HepG2 (cell line): Measurements from ENCODE around the gene ZKSCAN5. TPM values are rescaled to one million over a fixed set of nuclear protein-coding genes. Genes with fewer than 3 reads are reported as not detected.

Experiments
- CAMTA2 ChIP-seq: sonication (generic); formaldehyde crosslinking; IDR thresholded peaks from 2 replicates; pipeline ENCODE4 v1.4.0; 2020; ENCODE audit warnings: mild to moderate bottlenecking, missing genetic modification reagents, borderline replicate concordance
- HNF1A ChIP-seq, 2 experiments: sonication (generic) in 1 of 2; formaldehyde crosslinking in 1 of 2; IDR thresholded peaks; 2 replicates each; pipeline versions ENCODE4 v1.4.0 to v1.6.1; 2016 to 2020; ENCODE audit warnings: borderline replicate concordance in 1 of 2, low read depth in 1 of 2, mild to moderate bottlenecking in 1 of 2, missing genetic modification reagents in 1 of 2
- MEF2D ChIP-seq: sonication (generic); formaldehyde crosslinking; IDR thresholded peaks from 2 replicates; pipeline ENCODE4 v1.5.1; 2020; ENCODE audit warnings: mild to moderate bottlenecking, missing genetic modification reagents
- PCBP1 ChIP-seq: fragments of 200-400 bp; formaldehyde crosslinking; IDR thresholded peaks from 2 replicates; pipeline ENCODE4 v1.6.1; 2017; ENCODE audit warnings: mild to moderate bottlenecking, low read depth, low read length, borderline replicate concordance
- PHF20 ChIP-seq: sonication (generic); formaldehyde crosslinking; IDR thresholded peaks from 2 replicates; pipeline ENCODE4 v1.5.0; 2020; ENCODE audit warnings: mild to moderate bottlenecking, missing genetic modification reagents
- PTBP1 ChIP-seq: fragments of 200-400 bp; formaldehyde crosslinking; IDR thresholded peaks from 2 replicates; pipeline ENCODE4 v1.6.1; 2018; ENCODE audit warnings: low read length, low read depth; ENCODE audit not compliant: poor library complexity, severe bottlenecking
- RXRB ChIP-seq: IDR thresholded peaks from 2 replicates; pipeline ENCODE4 v1.6.1; 2016; ENCODE audit warnings: borderline replicate concordance, missing genetic modification reagents, missing compliant biosample characterization
- THYN1 ChIP-seq: sonication (generic); formaldehyde crosslinking; IDR thresholded peaks from 2 replicates; pipeline ENCODE4 v1.8.1; 2023; ENCODE audit warnings: low read depth, mild to moderate bottlenecking, moderate library complexity, missing genetic modification reagents, borderline replicate concordance
- ZBTB7A ChIP-seq: sonication (generic); formaldehyde crosslinking; IDR thresholded peaks from 2 replicates; pipeline ENCODE4 v1.8.0; 2022; ENCODE audit warnings: mild to moderate bottlenecking, missing genetic modification reagents
- ZKSCAN1 ChIP-seq: fragments of 150-350 bp; IDR thresholded peaks from 2 replicates; pipeline ENCODE4 v1.6.1; 2014; ENCODE audit warnings: low read length
- ZKSCAN8 ChIP-seq: IDR thresholded peaks from 2 replicates; pipeline ENCODE4 v1.6.1; 2016; ENCODE audit warnings: borderline replicate concordance, missing genetic modification reagents, missing compliant biosample characterization
- ZNF747 ChIP-seq: sonication (generic); formaldehyde crosslinking; IDR thresholded peaks from 2 replicates; pipeline ENCODE4 v1.8.1; 2023; ENCODE audit warnings: missing genetic modification reagents, mild to moderate bottlenecking, borderline replicate concordance
- ZNF781 ChIP-seq: sonication (generic); formaldehyde crosslinking; IDR thresholded peaks from 2 replicates; pipeline ENCODE4 v1.5.1; 2020; ENCODE audit warnings: borderline replicate concordance, mild to moderate bottlenecking, missing genetic modification reagents; ENCODE audit errors: not compliant biosample characterization
- ZNF782 ChIP-seq: sonication (generic); formaldehyde crosslinking; IDR thresholded peaks from 2 replicates; pipeline ENCODE4 v1.4.0; 2020; ENCODE audit warnings: missing genetic modification reagents, mild to moderate bottlenecking, borderline replicate concordance
- polyA plus RNA-seq, 8 experiments: library from polyadenylated mRNA; depleted of rRNA in 3 of 8; stranded (reverse) in 7 of 8; unstranded in 1 of 8; fragments of >200 nt; fragmentation: Illumina TruSeq in 4 of 8; extraction: Trizol in 4 of 8; gene quantifications; 2 replicates each; pipeline versions ENCODE4 v1.2.1 to v1.2.3, GENCODE V29; 2011 to 2016; ENCODE audit warnings: low read depth in 4 of 8, missing spikeins in 1 of 8, mixed read lengths in 1 of 8; ENCODE audit not compliant: insufficient read depth in 1 of 8
- total RNA-seq, 5 experiments: library from RNA; depleted of rRNA; stranded (reverse); fragments of >200 nt; fragmentation: Illumina TruSeq; extraction: Trizol; gene quantifications; 2 replicates each; pipeline ENCODE4 v1.2.3, GENCODE V29; 2016; ENCODE audit warnings: low read depth in 1 of 5
- TF ChIP-seq, protein P1 (sequence below): sonication (generic); formaldehyde crosslinking; IDR thresholded peaks from 2 replicates; pipeline ENCODE4 v1.8.0; 2022; ENCODE audit warnings: mild to moderate bottlenecking, missing genetic modification reagents; ENCODE audit not compliant: insufficient replicate concordance
- TF ChIP-seq, protein P2 (sequence below): sonication (generic); formaldehyde crosslinking; conservative IDR thresholded peaks from 2 replicates; pipeline ENCODE4 v1.4.0; 2020; ENCODE audit warnings: missing genetic modification reagents
- TF ChIP-seq, protein P3 (sequence below): sonication (generic); formaldehyde crosslinking; IDR thresholded peaks from 2 replicates; pipeline ENCODE4 v1.4.0; 2020; ENCODE audit warnings: mild to moderate bottlenecking, missing genetic modification reagents

ZKSCAN5 gene
- total and polyA plus RNA-seq, 2 of the 13 experiments (the other 11 are each of a cell fraction or from before 2014, with no cell fraction given), result 5.5 to 11.7 TPM

DNA sequence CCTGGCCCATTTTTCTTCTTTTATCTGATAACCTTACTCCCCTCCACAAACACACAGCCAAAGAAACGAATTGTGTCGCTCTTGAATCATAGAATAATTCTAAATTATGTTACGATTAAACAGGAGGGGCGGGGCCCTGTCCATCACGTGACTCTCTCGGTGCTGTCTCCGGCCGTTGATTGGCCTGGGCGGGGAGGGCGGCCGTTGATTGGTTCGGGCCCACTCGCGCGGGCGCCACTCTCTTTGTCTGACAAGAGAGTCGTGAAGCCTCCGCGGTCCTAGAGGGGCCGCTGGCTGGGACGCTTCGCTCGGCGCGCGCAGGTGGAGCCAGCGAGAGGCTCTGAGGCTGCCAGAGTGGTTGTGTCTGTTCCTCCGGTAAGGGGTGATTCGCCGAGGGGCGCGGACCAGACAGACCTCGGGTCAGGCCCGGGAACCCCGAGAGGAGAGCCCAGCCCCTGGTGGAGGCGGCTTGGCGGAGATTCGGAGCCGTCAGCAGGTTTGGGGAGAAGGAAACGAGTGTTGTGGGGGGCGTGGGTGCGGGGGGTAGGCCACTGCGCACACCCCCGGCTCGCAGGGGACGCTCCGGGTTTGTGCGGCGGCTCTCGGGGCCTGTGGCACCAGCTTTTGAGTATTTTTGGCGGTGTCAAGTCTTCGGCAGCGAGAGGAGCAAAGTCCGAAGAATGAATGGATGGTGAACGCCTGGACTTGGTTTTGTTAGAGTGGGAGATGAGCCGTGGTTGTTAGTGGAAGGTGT is 31.7 kb upstream of the ZKSCAN5 start, which contains the start of gene ZNF789 (continued):
- no peak for TF ChIP-seq ZKSCAN8 (CRISPR knock-in tag)
- TF ChIP-seq, protein P1, sequence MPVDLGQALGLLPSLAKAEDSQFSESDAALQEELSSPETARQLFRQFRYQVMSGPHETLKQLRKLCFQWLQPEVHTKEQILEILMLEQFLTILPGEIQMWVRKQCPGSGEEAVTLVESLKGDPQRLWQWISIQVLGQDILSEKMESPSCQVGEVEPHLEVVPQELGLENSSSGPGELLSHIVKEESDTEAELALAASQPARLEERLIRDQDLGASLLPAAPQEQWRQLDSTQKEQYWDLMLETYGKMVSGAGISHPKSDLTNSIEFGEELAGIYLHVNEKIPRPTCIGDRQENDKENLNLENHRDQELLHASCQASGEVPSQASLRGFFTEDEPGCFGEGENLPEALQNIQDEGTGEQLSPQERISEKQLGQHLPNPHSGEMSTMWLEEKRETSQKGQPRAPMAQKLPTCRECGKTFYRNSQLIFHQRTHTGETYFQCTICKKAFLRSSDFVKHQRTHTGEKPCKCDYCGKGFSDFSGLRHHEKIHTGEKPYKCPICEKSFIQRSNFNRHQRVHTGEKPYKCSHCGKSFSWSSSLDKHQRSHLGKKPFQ (CRISPR knock-in tag), result peak; percentile 67
- 0 out of 2 replicates have a peak, but pooled peaks have one; percentile 59 for TF ChIP-seq ZNF782
- no peak for TF ChIP-seq HNF1A (IDR thresholded peaks at IDR 0.05; ENCODE audit: low read depth)
- TF ChIP-seq HNF1A (CRISPR knock-in tag; IDR thresholded peaks at IDR 0.05; ENCODE audit: borderline replicate concordance), result peak; percentile 65; the same call in 1 of the 2 replicates
- TF ChIP-seq ZNF781 (CRISPR knock-in tag), result peak; percentile 55
- TF ChIP-seq, protein P2, sequence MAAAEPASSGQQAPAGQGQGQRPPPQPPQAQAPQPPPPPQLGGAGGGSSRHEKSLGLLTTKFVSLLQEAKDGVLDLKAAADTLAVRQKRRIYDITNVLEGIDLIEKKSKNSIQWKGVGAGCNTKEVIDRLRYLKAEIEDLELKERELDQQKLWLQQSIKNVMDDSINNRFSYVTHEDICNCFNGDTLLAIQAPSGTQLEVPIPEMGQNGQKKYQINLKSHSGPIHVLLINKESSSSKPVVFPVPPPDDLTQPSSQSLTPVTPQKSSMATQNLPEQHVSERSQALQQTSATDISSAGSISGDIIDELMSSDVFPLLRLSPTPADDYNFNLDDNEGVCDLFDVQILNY, result peak; percentile 59; the same call in 1 of the 2 replicates
- TF ChIP-seq PCBP1, result peak; percentile 51; the same call in 1 of the 2 replicates
- TF ChIP-seq PTBP1, result no peak
- TF ChIP-seq PHF20 (CRISPR knock-in tag), result peak; percentile 75
- TF ChIP-seq, protein P3, sequence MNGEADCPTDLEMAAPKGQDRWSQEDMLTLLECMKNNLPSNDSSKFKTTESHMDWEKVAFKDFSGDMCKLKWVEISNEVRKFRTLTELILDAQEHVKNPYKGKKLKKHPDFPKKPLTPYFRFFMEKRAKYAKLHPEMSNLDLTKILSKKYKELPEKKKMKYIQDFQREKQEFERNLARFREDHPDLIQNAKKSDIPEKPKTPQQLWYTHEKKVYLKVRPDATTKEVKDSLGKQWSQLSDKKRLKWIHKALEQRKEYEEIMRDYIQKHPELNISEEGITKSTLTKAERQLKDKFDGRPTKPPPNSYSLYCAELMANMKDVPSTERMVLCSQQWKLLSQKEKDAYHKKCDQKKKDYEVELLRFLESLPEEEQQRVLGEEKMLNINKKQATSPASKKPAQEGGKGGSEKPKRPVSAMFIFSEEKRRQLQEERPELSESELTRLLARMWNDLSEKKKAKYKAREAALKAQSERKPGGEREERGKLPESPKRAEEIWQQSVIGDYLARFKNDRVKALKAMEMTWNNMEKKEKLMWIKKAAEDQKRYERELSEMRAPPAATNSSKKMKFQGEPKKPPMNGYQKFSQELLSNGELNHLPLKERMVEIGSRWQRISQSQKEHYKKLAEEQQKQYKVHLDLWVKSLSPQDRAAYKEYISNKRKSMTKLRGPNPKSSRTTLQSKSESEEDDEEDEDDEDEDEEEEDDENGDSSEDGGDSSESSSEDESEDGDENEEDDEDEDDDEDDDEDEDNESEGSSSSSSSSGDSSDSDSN (CRISPR knock-in tag), result peak; percentile 69
- TF ChIP-seq MEF2D (CRISPR knock-in tag), result peak; percentile 36; the same call in 1 of the 2 replicates
- TF ChIP-seq ZNF747 (CRISPR knock-in tag), result peak; percentile 26
- peak; percentile 32; the same call in 1 of the 2 replicates for TF ChIP-seq RXRB (CRISPR knock-in tag)
- TF ChIP-seq THYN1 (CRISPR knock-in tag), result no peak
- TF ChIP-seq ZBTB7A (CRISPR knock-in tag), result no peak
- no peak for TF ChIP-seq CAMTA2
- no peak for TF ChIP-seq ZKSCAN1
